GM18907 (cell line): Measurements from ENCODE around the gene ENSA.
"Not testable (repeated sequence)": the region's sequence is repeated elsewhere in the genome, so short reads cannot be mapped to it uniquely, and the experiment has no call there.

ENCODE experiments used
- ATAC-seq: cut with Tn5 transposase; IDR thresholded peaks from one replicate; pipeline ENCODE4 v1.9.1; 2021; ENCODE audit warnings: mild to moderate bottlenecking, moderate library complexity; ENCODE audit not compliant: unreplicated experiment

Gene ENSA

GRCh38 chr1:150581962-150582361, 47.5 kb downstream of the ENSA start:
- not testable (repeated sequence) for ATAC-seq

GRCh38 chr1:150581437-150581836, 48.0 kb downstream of the ENSA start:
- not testable (repeated sequence) for ATAC-seq

GRCh38 chr1:150580966-150581365, 48.4 kb downstream of the ENSA start:
- not testable (repeated sequence) for ATAC-seq

- ATAC-seq, result peak; percentile 16
Observed at GRCh38 chr1:150579945-150580642, 49.3 kb downstream of the ENSA start.

GRCh38 chr1:150579110-150579944, 50.1 kb downstream of the ENSA start, which contains the start of gene MCL1:
Gene MCL1, minus strand, starts transcription at chr1:150579610. Its CDS starts 80 bp downstream, at chr1:150579530.
- ATAC-seq, result peak; percentile 89

- no peak for ATAC-seq
Observed at GRCh38 chr1:150578272-150579109, 50.9 kb downstream of the ENSA start.

GRCh38 chr1:150577557-150578271, 51.7 kb downstream of the ENSA start:
- no peak for ATAC-seq

- no peak for ATAC-seq
Observed at GRCh38 chr1:150576794-150577556, 52.4 kb downstream of the ENSA start.

- no peak for ATAC-seq
Observed at GRCh38 chr1:150576367-150576711, 53.1 kb downstream of the ENSA start.

- no peak for ATAC-seq
Observed at GRCh38 chr1:150575518-150576366, 53.7 kb downstream of the ENSA start.

- ATAC-seq, result no peak
Observed at GRCh38 chr1:150575072-150575489, 54.3 kb downstream of the ENSA start.

GRCh38 chr1:150574260-150575071, 54.9 kb downstream of the ENSA start:
- ATAC-seq, result no peak

- not testable (repeated sequence) for ATAC-seq
Observed at GRCh38 chr1:150573648-150574071, 55.8 kb downstream of the ENSA start.

- no peak for ATAC-seq
Observed at GRCh38 chr1:150572918-150573647, 56.3 kb downstream of the ENSA start.
